ENCODE measurements around the gene PRAMEF2.
"Not testable (repeated sequence)": the region's sequence is repeated elsewhere in the genome, so short reads cannot be mapped to it uniquely, and the experiment has no call there.

The PRAMEF2 gene, protein sequence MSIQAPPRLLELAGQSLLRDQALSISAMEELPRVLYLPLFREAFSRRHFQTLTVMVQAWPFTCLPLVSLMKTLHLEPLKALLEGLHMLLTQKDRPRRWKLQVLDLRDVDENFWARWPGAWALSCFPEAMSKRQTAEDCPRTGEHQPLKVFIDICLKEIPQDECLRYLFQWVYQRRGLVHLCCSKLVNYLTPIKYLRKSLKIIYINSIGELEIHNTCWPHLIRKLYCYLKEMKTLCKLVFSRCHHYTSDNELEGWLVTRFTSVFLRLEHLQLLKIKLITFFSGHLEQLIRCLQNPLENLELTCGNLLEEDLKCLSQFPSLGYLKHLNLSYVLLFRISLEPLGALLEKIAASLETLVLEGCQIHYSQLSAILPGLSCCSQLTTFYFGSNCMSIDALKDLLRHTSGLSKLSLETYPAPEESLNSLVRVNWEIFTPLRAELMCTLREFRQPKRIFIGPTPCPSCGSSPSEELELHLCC

DNA sequence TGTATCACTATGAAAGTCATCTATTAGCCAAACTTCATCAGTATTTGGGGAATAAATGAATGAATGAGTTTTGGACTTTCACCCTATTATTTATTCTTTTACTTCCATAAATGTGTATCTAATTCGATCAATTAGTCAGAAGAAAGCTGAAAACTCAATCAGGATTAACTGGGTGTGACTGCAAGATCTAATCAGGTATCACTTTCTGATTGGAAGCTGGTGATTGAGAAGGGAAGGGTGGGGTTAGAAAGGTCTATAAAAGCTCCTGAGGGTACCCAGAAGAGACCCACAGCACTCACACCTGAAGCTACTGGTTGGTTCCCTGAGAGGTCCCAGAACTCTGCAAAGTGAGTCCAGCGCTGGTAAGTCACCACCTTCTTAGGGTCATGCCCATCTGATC is at the start of gene PRAMEF2:
PRAMEF2 (plus strand) TSS at position 301 of the 400 bp plus-strand sequence. CDS start 1,924 bp downstream, outside the sequence.
- DNase-seq = not testable (repeated sequence)

DNA sequence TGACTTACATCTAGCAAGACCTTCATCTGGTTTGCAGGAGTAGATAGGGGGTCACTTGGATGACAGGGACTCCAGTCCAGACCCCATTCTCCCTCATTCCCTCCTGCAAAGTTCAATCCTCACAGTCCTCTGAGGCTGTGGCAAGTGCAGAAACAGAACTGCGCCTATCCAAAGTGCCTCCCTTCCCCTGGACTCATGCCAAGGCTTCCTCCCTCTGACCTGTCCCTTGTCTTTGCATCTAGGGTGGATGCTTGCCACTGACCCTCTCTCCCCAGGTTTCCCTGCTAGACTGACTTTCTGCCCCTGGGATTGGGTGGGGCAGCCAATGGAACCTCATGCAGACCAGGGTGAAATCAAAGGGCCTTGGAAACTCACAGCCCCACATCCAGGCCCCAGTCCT is 47.0 kb upstream of the PRAMEF2 start:
- no peak for DNase-seq

DNA sequence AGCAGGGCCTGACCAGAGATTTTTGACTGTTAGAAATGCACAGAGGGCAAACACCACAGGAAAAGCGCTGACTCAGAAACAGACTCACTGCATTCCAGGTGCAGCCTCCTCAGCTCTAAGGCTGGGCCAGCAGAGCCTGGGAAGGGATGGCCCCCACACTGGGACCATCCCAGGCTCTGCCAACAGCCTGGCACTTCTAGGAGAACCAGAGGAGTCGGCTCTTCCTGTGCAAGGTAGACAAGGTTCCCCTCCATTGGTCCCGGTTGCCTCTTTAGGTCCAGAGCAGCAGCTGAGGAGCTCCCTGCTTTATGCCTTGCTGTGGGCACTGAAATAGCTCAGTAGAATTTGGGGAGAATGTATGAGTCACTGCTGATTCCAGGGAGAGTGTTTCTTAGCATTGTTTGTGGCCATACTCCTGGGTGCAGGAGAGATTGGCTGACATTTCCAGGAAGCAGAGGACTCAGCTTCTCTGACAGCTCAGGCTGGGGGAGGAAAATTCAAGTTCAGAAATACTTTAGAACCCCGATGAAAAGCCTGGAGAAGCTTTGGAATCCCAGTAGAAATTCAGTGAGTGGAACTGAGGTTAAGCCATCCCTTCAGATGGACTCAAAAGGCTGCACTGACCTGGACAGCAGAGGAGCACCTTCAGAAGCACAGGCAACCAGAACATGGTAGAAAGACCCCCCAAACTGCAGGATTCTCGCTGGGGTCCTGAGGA is 46.0 kb upstream of the PRAMEF2 start:
- no peak for DNase-seq

DNA sequence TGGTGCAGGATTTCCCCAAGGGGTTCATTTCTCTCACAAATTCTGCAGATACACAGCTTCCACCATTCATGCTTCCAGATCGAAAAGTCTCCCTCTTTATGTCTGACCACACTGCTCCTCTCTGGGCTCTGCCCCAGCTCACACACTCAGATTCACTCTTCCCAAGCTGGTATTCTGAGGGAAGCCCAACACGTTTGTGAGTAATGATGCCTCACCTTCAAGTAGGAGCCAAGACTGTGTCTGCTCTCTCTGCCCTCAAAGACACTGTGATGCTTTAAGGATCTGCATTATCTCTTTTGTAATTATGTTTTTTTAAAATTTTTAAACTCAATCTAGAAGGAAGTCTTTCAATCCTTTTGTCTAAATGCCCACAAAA is 45.5 kb upstream of the PRAMEF2 start:
- DNase-seq = no peak

DNA sequence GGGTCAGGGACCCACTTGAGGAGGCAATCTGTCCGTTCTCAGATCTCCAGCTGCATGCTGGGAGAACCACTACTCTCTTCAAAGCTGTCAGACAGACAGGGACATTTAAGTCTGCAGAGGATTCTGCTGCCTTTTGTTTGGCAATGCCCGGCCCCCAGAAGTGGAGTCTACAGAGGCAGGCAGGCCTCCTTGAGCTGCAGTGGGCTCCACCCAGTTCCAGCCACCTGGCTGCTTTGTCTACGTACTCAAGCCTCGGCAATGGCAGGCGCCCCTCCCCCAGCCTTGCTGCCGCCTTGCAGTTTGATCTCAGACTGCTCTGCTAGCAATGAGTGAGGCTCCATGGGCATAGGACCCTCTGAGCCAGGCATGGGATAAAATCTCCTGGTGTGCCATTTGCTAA is 37.8 kb upstream of the PRAMEF2 start:
- not testable (repeated sequence) for DNase-seq

DNA sequence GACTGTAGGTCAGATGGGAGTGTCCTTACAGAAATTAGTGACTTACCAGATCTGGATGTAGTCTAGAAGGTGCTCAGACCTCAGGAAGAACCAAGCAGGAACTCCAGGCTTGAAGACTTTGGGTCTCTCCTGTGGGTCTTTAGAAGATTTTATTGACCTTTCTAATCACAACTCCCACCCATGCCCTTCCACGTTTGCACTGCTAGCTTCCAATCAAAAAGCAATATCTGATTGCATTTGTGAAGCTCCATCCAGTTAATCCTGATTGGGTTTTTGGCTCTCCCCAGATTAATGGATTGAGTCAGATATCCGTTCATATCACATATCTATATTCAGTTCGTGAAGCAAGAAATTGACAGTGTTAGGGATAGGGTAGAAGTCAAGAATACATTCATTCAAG is 25.6 kb upstream of the PRAMEF2 start, which contains the start of gene PRAMEF11:
PRAMEF11 (minus strand) TSS at position 101 of the 400 bp plus-strand sequence. CDS start 2,621 bp downstream, outside the sequence.
- DNase-seq = not testable (repeated sequence)

DNA sequence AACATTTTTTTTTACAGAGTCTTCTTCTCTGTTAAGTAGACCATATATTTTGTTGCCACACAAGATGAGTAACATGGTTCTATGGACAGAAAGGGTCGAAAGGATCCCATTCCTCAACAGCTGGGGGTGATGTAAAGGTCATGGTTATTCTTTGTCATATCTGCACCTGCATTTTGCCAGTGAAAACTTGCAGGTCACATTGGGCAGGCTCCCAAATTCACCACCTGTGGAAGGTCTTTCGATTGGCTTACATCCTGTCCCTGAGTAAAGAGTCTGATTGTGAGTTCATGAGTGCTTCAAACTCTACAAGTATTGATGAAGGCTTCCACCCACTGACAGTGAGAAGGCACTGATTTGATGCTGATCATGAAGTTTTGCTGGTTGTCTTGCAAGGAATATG is 23.6 kb upstream of the PRAMEF2 start:
- DNase-seq = not testable (repeated sequence)

DNA sequence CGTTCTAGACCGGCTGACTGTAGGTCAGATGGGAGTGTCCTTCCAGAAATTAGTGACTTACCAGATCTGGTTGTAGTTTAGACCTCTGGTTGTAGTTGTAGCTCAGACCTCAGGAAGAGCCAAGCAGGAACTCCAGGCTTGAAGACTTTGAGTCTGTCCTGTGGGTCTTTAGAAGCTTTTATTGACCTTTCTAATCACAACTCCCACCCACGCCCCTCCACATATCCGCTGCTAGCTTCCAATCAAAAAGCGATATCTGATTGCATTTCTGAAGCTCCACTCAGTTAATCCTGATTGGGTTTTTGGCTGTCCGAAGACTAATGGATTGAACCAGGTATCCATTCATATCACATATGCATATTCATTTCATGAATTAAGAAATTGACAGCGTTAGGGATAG is 8.3 kb upstream of the PRAMEF2 start, which contains the start of gene HNRNPCL1:
HNRNPCL1 (minus strand) TSS at position 101 of the 400 bp plus-strand sequence. CDS start 431 bp downstream, outside the sequence.
- DNase-seq = not testable (repeated sequence)

DNA sequence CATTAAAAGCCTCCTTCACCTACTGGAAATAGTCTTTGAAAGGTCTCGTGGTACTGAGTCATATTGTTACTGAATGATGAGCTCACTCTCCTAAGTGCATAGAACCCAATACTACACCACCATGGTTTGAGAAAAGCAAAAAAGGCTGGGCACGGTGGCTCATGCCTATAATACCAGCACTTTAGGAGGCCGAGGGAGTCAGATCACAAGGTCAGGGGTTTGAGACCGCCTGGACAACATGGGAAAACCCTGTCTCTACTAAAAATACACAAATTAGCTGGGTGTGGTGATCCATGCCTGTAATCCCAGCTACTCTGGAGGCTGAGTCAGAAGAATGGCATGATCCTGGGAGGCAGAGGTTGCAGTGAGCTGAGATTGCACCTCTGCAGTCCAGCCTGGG is 5.1 kb upstream of the PRAMEF2 start:
- no peak for DNase-seq

DNA sequence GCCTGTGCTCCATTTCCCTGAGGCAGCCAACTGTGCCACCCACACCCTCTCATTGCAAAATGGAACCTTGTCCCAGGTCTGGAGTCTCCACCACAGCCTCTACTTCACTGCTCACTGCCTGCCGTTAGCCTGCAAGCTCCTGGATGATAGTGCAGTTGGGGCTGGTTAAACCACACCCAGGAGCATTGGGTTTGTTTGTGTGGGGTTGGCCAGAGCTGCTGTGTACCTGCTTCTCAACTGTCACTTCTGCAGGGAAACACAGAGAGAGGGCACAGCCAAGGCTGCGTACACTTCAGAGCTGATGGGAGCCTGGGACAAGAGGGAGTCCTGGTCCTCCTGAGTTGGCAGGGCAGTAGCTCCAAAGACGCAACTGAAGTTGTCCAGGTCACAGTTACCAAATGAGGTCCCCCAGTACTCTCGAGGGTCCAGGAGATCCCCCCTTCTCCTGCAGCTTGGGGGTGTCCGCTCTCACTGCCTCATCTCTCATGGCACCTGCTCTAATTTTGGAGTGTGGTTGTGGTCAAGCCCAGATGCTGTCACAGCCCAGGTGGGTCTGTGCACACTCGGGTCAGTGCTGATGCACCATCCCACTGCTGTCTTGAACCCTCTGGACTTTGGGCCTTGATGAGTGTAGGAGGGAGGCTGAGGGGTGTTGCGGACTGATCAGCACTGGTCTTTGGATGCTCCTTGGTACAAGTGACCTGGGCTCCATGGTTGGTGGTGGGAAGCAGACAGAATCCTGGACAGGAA is 6.4 kb downstream of the PRAMEF2 start:
- DNase-seq = not testable (repeated sequence)

DNA sequence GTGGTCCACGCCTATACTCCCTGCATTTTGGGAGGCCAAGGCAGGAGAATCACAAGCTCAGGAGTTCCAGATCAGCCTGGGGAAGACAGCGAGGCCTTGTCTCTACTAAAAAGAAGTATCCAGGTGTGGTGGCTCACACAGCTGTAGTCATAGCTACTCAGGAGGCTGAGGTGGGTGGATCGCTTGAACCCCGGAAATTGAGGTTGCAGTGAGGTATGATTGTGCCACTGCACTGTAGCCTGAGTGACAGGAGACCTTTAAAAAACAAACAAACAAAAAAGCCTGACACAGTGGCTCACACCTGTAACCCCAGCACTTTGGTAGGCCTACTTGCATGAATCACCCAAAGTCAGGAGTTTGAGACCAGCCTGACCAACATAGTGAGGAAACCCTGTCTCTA is 21.6 kb downstream of the PRAMEF2 start:
- DNase-seq = not testable (repeated sequence)

DNA sequence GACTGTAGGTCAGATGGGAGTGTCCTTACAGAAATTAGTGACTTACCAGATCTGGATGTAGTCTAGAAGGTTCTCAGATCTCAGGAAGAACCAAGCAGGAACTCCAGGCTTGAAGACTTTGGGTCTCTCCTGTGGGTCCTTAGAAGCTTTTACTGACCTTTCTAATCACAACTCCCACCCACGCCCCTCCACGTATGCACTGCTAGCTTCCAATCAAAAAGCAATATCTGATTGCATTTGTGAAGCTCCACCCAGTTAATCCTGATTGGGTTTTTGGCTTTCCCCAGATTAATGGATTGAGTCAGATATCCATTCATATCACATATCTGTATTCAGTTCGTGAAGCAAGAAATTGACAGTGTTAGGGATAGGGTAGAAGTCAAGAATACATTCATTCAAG is 29.2 kb downstream of the PRAMEF2 start, which contains the start of gene PRAMEF4:
PRAMEF4 (minus strand) TSS at position 101 of the 400 bp plus-strand sequence. CDS start 2,807 bp downstream, outside the sequence.
- not testable (repeated sequence) for DNase-seq

DNA sequence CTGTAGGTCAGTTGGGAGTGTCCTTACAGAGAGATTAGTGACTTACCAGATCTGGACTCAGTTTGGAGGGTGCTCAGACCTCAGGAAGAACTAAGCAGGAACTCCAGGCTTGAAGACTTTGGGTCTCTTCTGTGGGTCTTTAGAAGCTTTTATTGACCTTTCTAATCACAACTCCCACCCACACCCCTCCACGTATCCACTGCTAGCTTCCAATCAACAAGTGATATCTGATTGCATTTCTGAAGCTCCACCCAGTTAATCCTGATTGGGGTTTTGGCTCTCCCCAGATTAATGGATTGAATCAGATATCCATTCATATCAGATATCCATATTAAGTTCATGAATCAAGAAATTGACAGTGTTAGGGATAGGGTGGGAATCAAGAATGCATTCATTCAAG is 41.3 kb downstream of the PRAMEF2 start, which contains the start of gene PRAMEF10:
PRAMEF10 (minus strand) TSS at position 101 of the 400 bp plus-strand sequence. CDS start 2,423 bp downstream, outside the sequence.
- DNase-seq = not testable (repeated sequence)

DNA sequence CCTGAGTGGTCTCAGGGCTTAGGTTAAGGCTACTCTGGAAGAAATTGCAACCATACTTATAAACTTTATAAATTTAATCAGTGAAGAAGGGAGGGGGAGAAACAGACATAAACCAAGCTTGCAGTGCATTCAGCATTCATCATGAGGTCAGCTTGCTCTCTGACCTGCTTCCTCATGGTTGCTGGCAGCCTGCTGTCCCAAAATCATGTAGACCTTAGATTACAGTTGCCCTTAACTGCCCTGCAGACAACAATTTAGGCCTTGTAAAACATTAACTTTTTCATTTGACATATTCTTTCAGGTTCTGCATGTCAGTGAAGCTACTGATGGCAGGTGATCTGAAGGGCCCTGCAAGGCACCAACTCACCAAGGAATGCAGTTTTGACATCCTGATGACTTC is 42.3 kb downstream of the PRAMEF2 start:
- not testable (repeated sequence) for DNase-seq

DNA sequence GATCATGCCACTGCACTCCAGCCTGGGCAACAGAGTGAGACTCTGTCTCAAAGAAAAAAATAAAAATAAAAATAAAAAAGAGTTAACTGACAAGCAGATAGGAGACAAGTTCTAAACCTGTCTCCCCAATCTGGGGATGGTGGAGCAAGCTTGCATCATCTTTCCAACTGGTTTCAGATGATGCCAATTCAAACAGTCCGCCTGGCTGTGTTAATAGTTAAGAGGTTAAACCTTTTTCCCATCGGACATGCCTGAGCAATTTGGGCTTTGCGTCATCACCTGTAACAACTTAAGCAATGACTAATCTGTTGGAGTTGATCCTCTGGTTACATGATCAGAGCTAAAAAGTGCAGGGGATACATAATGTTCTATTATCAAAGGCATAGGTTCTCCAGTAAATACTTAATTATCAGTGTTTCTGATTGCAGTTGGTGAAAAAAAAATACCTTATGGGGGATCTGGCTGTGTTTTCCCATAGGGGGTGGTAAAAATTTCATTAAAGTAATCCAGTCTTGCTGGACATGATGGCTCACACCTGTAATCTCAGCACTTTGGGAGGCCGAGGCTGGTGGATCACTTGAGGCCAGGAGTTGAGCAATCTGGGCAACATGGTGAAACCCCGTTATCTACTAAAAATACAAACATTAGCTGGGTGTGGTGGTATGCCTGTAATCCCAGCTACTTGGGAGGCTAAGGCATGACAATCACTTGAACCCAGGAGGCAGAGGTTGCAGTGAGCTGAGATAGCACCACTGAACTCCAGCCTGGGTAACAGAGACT is 47.1 kb downstream of the PRAMEF2 start:
- DNase-seq = not testable (repeated sequence)
